ENCODE results near the gene AAK1. TPM values are rescaled to one million over a fixed set of nuclear protein-coding genes. Genes with fewer than 3 reads are reported as not detected.

AAK1 gene
- total RNA-seq, 1 experiment from 2014 or later: 75.8 TPM

DNA sequence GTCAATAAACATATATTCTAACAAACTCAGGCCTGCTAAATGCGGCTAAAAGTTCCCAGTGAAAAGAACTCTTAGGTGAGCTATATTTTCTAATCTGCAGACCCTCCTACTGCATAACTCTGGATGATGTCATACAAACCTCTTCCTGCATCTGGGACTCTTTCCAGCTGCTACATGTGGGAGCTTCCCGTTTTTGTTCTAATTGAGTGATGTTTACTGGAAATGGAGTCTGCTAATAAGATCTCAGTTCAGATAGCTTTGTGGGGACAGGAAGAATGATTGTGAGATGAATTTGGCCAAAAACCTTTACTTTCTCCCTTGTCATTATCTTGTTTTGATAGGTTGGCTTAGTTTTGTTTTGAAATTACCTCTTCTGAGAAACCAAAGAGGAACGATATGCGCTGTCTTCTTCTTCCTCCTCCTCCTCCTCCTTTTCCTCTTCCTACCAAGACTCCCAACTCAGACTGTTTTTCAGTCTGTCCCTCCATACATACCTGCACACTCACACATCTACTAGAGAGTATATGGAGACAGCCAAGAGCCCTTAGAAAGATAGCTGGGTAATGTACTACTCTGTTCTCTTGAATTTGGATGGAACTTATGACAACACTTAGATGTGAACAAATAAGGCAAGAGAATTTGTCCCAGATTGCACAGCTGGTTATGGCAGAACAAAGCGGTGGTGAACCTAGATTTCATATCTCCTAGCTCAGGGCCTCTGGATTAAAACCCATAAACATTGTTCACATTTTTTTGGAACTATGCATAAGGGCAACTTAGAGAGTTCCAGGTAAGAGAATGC, 39.8 kb upstream of the AAK1 start:
- Mint-ChIP-seq H3K4me3 (ENCODE audit: unreplicated experiment) (no peak overlapping the region), H3K27ac (ENCODE audit: low read depth, unreplicated experiment) (no peak overlapping the region), H3K27me3 (ENCODE audit: insufficient read depth, unreplicated experiment) (no peaks in the 10 kb centered on the region), H3K36me3 (ENCODE audit: insufficient read depth, unreplicated experiment) (no peaks in the 10 kb centered on the region), H3K4me1 (ENCODE audit: insufficient read depth, unreplicated experiment) (peaks cover 8% of the 10 kb centered on the region), H3K9me3 (ENCODE audit: unreplicated experiment) (no peaks in the 10 kb centered on the region)
- no TSS peak for BruUV-seq (replicated peaks)
- ChIA-PET CTCF (interaction anchor here (0.6 to 1.2 kb wide), 4 partner anchors 13 to 41 kb away, joined by 3 to 5 read pairs (median 3); partner anchors contain the start of gene AAK1), POLR2A (interaction anchor here (0.8 to 1.5 kb wide), 7 partner anchors 15 to 574 kb away, joined by 3 to 7 read pairs (median 3); partner anchors contain the start of gene PCYOX1)
- peak; percentile 58 for DNase-seq (ENCODE audit: unreplicated experiment)
- no peak for TF ChIP-seq CTCF (IDR thresholded peaks at IDR 0.05; ENCODE audit: unreplicated experiment)
- intact Hi-C loops (cut with micrococcal nuclease): no loop called here

DNA sequence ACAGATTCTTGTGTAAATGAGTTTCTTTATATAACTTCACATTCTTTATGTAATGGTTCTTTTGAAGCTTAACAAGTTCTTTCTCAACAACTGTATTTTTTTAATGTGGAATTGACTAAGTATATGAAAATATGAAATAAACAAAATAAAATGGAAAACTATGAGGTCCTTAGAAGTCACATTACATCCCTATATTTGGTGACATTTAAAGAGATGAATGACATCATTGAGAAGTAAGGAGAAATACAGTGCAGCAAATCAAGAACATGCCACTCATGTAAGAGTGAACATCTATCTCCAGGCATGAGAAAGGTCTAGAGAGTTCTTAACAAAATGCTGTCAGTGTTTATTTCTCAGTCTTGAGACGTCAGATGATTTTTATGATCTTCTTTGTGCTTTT, 39.0 kb upstream of the AAK1 start:
- intact Hi-C loops (cut with micrococcal nuclease): no loop called here
- H3K4me3 Mint-ChIP-seq (ENCODE audit: unreplicated experiment): no peak overlapping the region
- no peak for DNase-seq (ENCODE audit: unreplicated experiment)
- no peaks in the 10 kb centered on the region for H3K9me3 Mint-ChIP-seq (ENCODE audit: unreplicated experiment)
- H3K27me3 Mint-ChIP-seq (ENCODE audit: insufficient read depth, unreplicated experiment): no peaks in the 10 kb centered on the region
- TF ChIP-seq CTCF (IDR thresholded peaks at IDR 0.05; ENCODE audit: unreplicated experiment): no peak
- H3K4me1 Mint-ChIP-seq (ENCODE audit: insufficient read depth, unreplicated experiment): peaks cover 8% of the 10 kb centered on the region
- H3K36me3 Mint-ChIP-seq (ENCODE audit: insufficient read depth, unreplicated experiment): no peaks in the 10 kb centered on the region
- POLR2A ChIA-PET: interaction anchor here (0.7 to 1.3 kb wide), 3 partner anchors 39 to 134 kb away, joined by 3 read pairs; partner anchors contain the start of gene AAK1
- CTCF ChIA-PET: interaction anchor here (0.6 to 1.2 kb wide), 3 partner anchors 14 to 42 kb away, joined by 3 to 5 read pairs (median 3); no protein-coding TSS in a partner anchor
- H3K27ac Mint-ChIP-seq (ENCODE audit: low read depth, unreplicated experiment): no peak overlapping the region
- BruUV-seq (replicated peaks): no TSS peak

- H3K4me1 Mint-ChIP-seq (ENCODE audit: insufficient read depth, unreplicated experiment): peaks cover 15% of the 10 kb centered on the region
- no TSS peak for BruUV-seq (replicated peaks)
- DNase-seq (ENCODE audit: unreplicated experiment): no peak
- no peaks in the 10 kb centered on the region for H3K9me3 Mint-ChIP-seq (ENCODE audit: unreplicated experiment)
- no peaks in the 10 kb centered on the region for H3K27me3 Mint-ChIP-seq (ENCODE audit: insufficient read depth, unreplicated experiment)
- ChIA-PET CTCF (no interaction called here), POLR2A (interaction anchor here (1.2 kb wide), 1 partner anchor 12 kb away, joined by 3 read pairs; no protein-coding TSS in a partner anchor)
- intact Hi-C loops (cut with micrococcal nuclease): no loop called here
- TF ChIP-seq CTCF (IDR thresholded peaks at IDR 0.05; ENCODE audit: unreplicated experiment): no peak
- no peaks in the 10 kb centered on the region for H3K36me3 Mint-ChIP-seq (ENCODE audit: insufficient read depth, unreplicated experiment)
- H3K27ac Mint-ChIP-seq (ENCODE audit: low read depth, unreplicated experiment): no peak overlapping the region
- no peak overlapping the region for H3K4me3 Mint-ChIP-seq (ENCODE audit: unreplicated experiment)
Measured at GRCh38 chr2:69680001-69680675, 36.6 kb upstream of the AAK1 start.

- H3K27ac Mint-ChIP-seq (ENCODE audit: low read depth, unreplicated experiment): no peak overlapping the region
- no peaks in the 10 kb centered on the region for H3K36me3 Mint-ChIP-seq (ENCODE audit: insufficient read depth, unreplicated experiment)
- no TSS peak for BruUV-seq (replicated peaks)
- intact Hi-C loops (cut with micrococcal nuclease): no loop called here
- CTCF ChIA-PET: no interaction called here
- no peak overlapping the region for H3K4me3 Mint-ChIP-seq (ENCODE audit: unreplicated experiment)
- no peak for DNase-seq (ENCODE audit: unreplicated experiment)
- POLR2A ChIA-PET: no interaction called here
- no peaks in the 10 kb centered on the region for H3K27me3 Mint-ChIP-seq (ENCODE audit: insufficient read depth, unreplicated experiment)
- H3K4me1 Mint-ChIP-seq (ENCODE audit: insufficient read depth, unreplicated experiment): peaks cover 8% of the 10 kb centered on the region
- H3K9me3 Mint-ChIP-seq (ENCODE audit: unreplicated experiment): no peaks in the 10 kb centered on the region
- no peak for TF ChIP-seq CTCF (IDR thresholded peaks at IDR 0.05; ENCODE audit: unreplicated experiment)
Measured at GRCh38 chr2:69677914-69678313, 34.4 kb upstream of the AAK1 start.

Measured in MCF 10A (cell line).